Measurements from ENCODE around the gene DMGDH.

Gene DMGDH

GRCh38 chr5:79030663-79031484, 38.6 kb downstream of the DMGDH start:
- Mint-ChIP-seq H3K4me3 (peak overlapping the region in 2 of 3 experiments; percentile 24 to 48), H3K36me3 (ENCODE audit: low read depth) (no peaks in the 10 kb centered on the region), H3K4me1 (peaks cover 14% of the 10 kb centered on the region), H3K27me3 (ENCODE audit: low read depth) (peaks cover 5% of the 10 kb centered on the region), H3K27ac (peak overlapping the region; percentile 97 to 99 (median 98)), H3K9me3 (no peaks in the 10 kb centered on the region)
- TF ChIP-seq CTCF (IDR thresholded peaks at IDR 0.05; ENCODE audit: unreplicated experiment in 3 of 3) = no peak

GRCh38 chr5:79025054-79025472, 44.4 kb downstream of the DMGDH start:
- peaks cover 32% of the 10 kb centered on the region for H3K4me1 Mint-ChIP-seq
- H3K27me3 Mint-ChIP-seq (ENCODE audit: low read depth) = peaks cover 27% of the 10 kb centered on the region
- H3K9me3 Mint-ChIP-seq = no peaks in the 10 kb centered on the region

GRCh38 chr5:79023947-79024346, 45.5 kb downstream of the DMGDH start:
- Mint-ChIP-seq H3K9me3 (no peaks in the 10 kb centered on the region), H3K36me3 (ENCODE audit: low read depth) (no peaks in the 10 kb centered on the region), H3K4me1 (peaks cover 32% of the 10 kb centered on the region), H3K27me3 (ENCODE audit: low read depth) (peaks cover 31% of the 10 kb centered on the region), H3K27ac (no peak overlapping the region), H3K4me3 (no peak overlapping the region)
- no peak for TF ChIP-seq CTCF (IDR thresholded peaks at IDR 0.05; ENCODE audit: unreplicated experiment in 3 of 3)

More at GRCh38 chr5:79025054-79025472, 44.4 kb downstream of the DMGDH start:
- H3K36me3 Mint-ChIP-seq (ENCODE audit: low read depth) = no peaks in the 10 kb centered on the region
- H3K27ac Mint-ChIP-seq = peak overlapping the region; percentile 61 to 95 (median 72)
- peak; percentile 96 to 98 (median 97) for TF ChIP-seq CTCF (IDR thresholded peaks at IDR 0.05; ENCODE audit: unreplicated experiment in 3 of 3)
- H3K4me3 Mint-ChIP-seq = peak overlapping the region; percentile 68 to 82 (median 76)

GRCh38 chr5:79023348-79023747, 46.1 kb downstream of the DMGDH start:
- H3K27ac Mint-ChIP-seq = no peak overlapping the region
- TF ChIP-seq CTCF (IDR thresholded peaks at IDR 0.05; ENCODE audit: unreplicated experiment in 3 of 3) = no peak
- peaks cover 32% of the 10 kb centered on the region for H3K4me1 Mint-ChIP-seq
- no peak overlapping the region for H3K4me3 Mint-ChIP-seq
- H3K9me3 Mint-ChIP-seq = no peaks in the 10 kb centered on the region
- no peaks in the 10 kb centered on the region for H3K36me3 Mint-ChIP-seq (ENCODE audit: low read depth)
- peaks cover 35% of the 10 kb centered on the region for H3K27me3 Mint-ChIP-seq (ENCODE audit: low read depth)

GRCh38 chr5:79022771-79023170, 46.7 kb downstream of the DMGDH start:
- no peak for TF ChIP-seq CTCF (IDR thresholded peaks at IDR 0.05; ENCODE audit: unreplicated experiment in 3 of 3)
- Mint-ChIP-seq H3K36me3 (ENCODE audit: low read depth) (no peaks in the 10 kb centered on the region), H3K27me3 (ENCODE audit: low read depth) (peaks cover 35% of the 10 kb centered on the region), H3K27ac (no peak overlapping the region), H3K4me3 (no peak overlapping the region), H3K9me3 (no peaks in the 10 kb centered on the region), H3K4me1 (peaks cover 32% of the 10 kb centered on the region)

- Mint-ChIP-seq H3K4me1 (peaks cover 32% of the 10 kb centered on the region), H3K27ac (no peak overlapping the region), H3K4me3 (no peak overlapping the region), H3K36me3 (ENCODE audit: low read depth) (no peaks in the 10 kb centered on the region), H3K27me3 (ENCODE audit: low read depth) (peaks cover 30% of the 10 kb centered on the region), H3K9me3 (no peaks in the 10 kb centered on the region)
- TF ChIP-seq CTCF (IDR thresholded peaks at IDR 0.05; ENCODE audit: unreplicated experiment in 3 of 3) = no peak
Observed at GRCh38 chr5:79021753-79022152, 47.7 kb downstream of the DMGDH start.
